LoVo (cell line): ENCODE measurements around the gene RAB40B.
A peak's percentile ranks its signal among the peaks of the same experiment; 100 is the strongest.

Experiments used
- DNase-seq: peaks from one replicate; pipeline ENCODE4 v3.0.0-alpha.2; 2016; ENCODE audit warnings: low spot score

Gene RAB40B

DNA sequence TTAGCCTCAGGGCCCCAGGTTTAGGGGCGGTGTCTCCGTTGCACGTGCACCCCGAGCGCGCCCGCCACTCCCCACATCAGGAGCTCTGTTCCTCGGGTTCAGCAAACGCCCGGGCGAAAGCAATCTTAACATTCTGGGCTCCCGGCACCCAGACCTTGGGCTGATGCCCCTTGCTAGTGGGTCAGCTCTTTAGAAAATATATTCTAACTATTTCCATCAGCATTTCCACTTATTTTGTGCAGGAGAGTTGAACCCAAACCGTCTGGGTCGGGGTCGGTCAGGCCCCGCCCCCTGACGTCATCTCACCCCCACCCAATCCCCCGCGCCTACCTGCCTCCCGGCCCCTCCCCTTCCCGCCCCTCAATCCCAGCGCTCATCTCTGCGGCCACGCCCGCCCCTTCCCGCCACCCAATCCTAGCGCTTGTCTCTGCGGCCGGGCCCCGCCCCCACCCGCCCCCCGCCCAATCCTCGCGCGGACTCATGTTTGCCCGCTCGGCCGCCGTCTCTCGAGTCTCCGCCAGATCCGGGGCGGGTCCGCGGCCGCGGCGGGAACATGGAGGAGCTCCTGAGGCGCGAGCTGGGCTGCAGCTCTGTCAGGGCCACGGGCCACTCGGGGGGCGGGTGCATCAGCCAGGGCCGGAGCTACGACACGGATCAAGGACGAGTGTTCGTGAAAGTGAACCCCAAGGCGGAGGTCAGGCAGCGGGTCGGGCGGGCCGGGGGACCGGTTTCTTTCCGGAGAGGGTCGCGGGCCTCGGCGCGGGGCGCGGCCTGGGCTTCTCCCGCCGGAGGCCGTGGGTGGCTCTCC, 17.9 kb upstream of the RAB40B start, which contains the start of gene FN3KRP:
Gene FN3KRP, plus strand, starts transcription at position 504 of the 808 bp plus-strand sequence. Its CDS starts 50 bp downstream, at position 554.
- peak; percentile 92 for DNase-seq

DNA sequence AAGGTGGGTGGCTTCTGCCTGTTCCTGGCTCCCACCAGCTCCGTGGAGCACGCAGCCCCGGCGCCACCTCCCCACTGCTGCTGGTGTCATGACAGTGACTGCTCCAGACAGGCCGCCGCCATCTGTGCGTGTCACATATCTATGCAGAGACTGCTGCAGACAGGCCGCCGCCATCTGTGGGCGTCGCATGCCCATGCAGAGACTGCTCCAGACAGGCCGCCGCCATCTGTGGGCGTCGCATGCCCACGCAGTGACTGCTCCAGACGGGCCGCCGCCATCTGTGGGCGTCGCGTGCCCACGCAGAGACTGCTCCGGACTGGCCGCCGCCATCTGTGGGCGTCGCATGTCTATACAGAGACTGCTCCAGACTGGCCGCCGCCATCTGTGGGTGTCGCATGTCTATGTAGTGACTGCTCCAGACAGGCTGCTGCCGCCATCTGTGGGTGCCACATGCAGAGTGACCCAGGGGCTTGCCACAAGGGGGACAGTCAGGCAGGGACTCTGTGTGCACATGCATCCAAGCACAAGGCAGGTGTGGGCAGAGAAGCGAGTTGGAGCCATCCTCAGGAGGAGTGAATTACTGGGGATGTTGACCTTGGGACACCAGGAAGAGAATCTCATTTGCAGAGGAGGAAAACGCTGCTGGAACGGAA, 14.7 kb upstream of the RAB40B start:
- no peak for DNase-seq

DNA sequence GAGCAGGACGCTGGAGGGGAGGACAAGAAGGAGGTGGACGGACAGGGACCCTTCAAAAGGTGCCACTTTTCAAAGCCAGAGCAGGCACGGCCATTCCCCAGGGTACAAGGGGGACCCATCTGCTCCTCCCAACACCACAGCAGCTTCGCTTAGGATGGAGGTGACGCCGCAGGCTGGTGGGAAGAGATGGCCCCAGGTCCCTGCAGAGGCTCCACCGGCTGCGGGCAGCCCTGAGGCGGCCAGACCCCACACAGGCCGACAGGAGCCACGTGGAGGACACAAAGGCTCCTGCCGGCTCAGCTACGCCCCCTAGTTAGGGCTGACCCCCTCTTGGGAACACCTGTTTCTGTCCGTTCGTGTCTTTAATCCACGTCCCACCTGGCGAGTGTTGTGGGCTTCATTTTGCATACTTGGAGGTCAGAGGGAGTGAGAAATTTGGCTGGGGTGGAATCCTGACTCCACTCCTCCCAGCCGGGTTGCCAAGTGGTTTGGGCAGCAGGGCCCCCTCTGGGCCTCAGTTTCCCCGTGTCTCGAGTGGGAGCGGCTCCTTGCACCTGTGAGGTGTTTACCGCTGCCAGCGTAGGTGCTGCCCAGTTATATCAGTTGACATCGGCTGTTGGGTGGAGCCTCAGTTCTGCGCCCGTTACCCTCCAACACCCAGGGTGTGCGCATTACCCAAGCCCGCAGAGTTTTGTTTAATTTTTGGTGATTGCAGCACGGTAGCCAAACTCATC, 12.2 kb upstream of the RAB40B start:
- no peak for DNase-seq

DNA sequence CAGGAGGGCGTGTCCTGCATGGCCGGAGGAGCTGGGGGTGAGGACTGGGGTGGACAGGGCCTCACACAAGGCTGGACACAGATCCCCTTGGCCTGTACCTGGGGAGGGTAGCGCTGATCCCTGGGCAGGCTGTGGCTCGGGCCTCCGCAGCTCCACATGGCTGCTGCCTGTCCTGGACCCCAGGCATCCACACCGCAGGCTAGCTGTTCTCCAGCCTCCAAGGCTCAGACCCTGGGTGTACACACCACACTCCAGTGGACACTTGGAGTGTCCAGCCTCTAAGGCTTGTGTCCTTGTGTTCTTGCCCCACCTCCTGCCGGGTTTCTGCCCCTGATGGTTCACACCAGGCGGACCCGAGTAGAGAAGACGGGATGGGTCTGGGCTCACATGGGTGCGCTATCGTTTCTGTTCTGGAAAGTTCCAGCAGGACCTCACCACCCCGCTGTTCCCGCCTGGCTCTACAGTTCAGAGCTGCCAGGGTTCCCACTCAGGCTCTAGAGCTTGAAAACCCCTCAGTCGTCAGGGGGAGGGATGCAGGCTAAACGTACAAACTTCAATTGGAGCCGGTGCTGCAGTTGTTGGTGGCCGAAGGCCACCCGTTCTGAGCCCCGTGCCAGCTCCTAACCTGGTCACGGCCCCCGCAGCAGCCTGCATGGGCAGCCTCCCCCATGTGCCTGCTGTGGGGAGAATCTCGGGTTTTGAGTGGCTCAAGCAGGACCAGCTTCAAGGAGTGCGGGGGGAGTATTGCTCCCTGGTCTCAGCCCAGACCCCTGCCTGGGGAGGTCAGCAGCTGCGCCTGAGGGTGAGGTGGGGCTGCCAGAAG, 11.4 kb upstream of the RAB40B start:
- no peak for DNase-seq

DNA sequence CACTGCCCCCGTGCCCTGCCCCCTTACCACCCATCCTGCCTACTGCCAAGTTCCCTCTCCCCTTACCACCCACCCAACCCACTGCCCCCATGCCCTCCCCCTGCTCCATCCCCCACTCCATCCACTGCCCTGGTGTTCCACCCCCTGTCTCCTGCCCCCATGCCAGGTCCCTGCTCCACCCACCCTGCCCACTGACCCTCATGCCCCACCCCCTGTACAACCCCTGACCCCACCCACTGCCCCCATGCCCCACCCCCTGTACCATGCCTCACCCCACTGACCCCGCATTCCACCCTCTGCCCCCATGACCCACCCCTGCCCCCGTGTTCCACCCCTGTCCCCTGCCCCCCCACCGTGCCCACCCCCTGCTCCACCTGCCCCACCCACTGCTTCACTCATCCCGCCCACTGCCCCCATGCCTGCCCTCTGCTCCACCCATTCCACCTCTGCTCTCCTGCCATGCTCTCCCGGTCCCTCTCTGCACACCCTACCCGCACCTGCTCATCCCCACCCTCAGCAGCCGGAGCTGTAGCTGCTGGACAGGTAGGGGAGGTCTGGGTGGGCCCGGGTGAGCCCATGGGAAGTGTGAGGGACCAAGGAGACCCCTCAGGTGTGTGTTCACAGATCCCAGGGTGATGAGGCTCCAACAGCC, 10.7 kb upstream of the RAB40B start:
- no peak for DNase-seq

DNA sequence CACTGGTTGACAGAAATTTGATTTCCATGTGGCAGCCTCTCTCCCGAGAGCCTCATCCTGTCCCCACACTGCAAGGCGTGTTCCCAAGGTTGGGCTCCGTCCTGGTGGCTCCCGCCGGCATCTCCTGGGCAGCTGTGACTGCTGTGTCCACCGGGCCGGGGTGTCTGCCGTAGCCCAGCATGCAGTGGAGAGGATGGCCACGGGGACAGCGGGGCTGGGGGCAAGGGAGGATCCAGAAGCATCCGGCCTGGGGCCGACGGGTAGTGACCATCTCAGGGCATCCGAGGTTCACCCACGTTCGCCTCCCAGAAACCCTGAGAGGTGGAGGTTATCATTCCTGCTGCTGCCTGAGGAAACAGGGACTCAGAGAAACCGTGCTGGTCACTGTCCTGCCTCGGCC, 7.3 kb upstream of the RAB40B start:
- no peak for DNase-seq

DNA sequence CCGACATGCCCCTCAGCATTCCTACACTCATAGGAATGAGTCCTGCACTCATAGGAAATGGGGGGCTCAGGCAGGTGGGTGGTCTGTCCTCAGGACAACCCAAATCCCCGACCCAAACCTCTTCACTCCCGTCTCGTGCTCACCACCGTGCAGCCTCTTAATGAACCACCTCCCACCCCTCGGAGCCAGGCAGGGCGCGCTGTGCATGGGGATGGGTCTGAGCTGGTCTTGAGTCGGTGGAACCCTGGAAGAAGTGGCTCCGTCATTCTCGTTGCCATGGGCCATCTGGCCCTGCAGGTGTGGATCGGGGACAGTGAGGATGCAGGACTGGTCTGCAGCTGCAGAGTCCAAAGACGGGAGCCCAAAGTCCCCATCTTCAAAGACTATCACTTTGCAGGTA, 6.4 kb upstream of the RAB40B start:
- DNase-seq: no peak

DNA sequence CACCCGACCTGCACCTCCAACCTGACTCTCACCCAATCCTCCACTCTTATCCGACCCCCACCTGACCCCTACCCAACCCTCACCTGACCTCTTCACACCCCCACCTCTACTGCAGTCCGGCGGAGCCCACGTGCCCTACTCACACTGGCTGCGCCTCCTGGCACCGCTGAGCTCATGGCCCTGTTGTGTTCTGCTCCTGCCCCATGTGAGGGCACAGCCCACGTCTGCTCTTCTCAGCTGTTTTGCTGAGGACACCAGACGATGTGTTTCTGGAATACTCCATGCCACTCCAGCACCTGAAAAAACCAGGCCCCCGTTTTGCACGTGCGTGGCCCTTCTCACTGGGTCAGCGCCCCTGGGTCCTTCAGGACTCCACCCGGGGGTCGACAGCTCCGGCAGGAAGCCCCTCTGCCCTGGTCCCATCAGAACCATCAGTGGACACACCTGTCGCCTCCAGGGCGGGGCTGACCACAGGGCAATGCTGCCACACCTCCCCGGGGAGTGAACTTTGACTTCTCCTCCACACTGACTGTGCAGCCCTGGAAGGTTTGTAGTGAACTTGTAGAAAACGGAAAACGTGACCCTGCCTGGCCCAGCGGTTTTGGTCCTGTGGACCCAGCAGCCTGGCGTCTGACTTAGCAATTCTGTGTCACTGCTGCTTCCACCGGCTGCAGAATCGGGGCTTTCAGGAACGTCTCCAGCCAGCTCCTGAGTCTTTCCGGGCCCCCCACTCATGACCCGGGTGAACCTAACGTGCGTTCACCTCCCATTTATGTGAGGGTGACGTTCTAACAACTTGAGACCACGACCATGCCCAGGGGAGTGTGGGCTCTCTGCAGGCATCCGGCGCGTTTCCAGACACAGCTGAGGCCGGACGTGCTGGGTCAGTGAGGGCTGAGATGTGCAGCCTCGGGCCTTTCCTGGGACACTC, 5.7 kb upstream of the RAB40B start:
- peak; percentile 37 for DNase-seq

DNA sequence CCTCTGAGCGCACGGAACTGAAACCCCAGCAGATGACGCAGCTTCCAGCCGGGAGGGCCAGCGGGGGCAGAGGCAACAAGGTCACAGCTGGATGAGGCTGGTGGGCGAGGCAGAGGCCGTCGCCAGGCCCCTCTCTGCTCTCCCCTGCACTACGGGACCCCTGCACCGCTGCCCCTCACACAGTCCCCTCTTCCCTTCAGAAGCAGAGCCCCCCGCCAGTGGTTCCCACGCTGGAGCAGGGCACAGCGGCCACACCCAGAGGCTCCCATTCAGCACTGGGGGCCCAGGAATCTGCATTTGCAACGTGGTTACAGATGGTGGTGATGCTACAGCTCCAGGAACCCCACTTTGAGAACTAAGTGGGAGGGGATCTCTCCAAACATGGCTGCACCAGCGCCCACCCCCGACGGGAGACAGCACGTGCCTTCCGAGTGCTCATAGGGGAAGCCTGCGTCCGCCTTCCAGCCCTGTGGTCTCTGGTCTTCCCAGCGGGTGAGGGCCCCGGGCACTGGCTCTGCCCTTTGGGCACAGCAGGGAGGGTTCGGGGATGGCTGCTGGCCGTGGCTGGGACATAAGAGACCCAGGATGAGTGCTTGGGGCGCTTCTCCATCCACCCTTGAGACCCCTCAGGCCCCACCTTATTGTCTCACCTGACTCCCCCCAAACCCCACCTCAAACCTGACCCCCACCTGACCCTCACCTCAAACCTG, 4.7 kb upstream of the RAB40B start:
- no peak for DNase-seq

DNA sequence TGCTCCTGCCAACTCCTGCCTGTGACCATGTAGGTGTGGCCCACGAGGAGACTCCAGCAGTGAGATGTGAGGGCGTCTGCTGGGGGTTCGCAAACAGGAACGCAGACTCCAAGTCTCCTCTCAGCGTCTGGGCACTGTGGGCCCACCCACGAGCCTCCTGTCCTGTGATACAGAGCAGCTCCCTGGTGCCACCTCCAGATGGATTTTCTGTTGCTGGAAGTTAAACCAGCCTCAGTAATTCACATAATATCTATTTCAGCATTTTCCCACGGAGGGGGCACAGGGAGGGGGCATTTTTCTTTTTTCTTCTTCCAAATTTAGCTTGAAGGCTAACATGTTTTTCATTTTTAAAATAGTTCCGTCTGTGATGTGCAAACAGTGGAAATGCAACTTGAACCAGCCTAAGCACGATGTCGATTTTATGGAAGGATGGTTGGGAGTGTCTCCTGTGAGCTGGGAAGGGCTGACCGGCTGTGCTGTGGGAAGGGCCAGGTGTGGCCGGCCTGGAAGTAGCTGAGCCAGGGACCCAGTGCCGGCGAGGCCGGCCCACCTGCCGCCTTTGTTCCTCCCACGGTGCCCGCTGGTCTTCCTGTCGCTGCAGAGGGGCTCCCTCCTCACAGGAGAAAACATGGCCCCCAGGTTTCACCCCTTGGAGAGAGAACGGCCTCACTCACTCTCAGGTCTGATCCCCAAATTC, 3.9 kb upstream of the RAB40B start:
- no peak for DNase-seq

DNA sequence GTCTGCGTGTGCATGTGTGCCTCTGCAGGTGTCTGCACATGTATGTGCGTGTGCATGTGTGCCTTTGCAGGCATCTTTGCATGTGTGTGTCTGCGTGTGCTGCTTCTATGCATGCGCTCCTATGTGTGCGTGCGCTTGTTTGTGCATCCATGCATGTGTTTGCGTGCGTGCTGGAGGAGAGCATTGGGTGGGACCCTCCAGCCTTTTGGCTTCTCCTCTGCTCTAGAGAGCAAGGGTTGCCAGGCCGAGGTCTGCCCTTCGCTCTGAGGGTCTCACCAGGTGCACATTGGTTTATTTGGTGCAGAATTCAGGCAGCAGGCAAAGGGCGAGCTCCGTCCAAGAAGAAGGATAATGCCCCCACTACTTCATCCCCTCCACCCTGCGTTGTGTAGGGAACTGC, 1.1 kb upstream of the RAB40B start:
- DNase-seq: no peak

DNA sequence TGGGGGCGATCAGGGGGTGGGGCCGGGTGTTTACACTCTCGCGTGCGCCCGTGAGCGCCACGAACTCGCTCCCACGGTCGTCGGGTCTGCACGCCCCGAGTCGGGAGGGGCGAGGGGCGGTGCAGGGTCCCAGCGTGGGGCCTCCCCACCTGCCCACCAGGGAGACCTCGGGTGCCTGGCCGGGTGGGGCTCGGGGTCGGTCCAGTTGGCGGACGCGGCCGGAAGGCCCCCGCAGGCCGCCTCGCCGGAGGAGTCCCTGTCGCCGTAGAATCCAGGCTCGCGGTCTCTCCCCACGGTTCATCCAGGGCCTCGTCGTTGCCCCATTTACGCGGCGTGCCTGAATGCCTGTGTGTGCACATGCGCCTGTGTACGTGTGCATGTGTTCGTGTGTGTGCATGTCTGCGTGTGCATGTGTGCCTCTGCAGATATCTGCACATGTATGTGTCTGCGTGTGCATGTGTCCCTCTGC, 510 bp upstream of the RAB40B start:
- DNase-seq: no peak

DNA sequence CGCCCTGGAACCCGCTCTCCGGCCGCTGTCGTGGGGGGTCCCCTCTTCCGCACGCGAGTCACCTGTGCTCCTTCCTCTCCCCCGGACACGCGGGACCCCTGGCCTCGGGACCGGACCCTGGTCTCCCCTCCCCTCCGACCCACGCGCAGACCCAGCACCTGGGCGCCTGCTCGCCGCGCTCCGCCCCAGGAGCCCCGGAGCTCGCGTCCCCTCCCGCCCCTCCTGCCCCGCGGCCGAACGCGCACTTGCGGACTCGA, 762 bp downstream of the RAB40B start:
- no peak for DNase-seq

DNA sequence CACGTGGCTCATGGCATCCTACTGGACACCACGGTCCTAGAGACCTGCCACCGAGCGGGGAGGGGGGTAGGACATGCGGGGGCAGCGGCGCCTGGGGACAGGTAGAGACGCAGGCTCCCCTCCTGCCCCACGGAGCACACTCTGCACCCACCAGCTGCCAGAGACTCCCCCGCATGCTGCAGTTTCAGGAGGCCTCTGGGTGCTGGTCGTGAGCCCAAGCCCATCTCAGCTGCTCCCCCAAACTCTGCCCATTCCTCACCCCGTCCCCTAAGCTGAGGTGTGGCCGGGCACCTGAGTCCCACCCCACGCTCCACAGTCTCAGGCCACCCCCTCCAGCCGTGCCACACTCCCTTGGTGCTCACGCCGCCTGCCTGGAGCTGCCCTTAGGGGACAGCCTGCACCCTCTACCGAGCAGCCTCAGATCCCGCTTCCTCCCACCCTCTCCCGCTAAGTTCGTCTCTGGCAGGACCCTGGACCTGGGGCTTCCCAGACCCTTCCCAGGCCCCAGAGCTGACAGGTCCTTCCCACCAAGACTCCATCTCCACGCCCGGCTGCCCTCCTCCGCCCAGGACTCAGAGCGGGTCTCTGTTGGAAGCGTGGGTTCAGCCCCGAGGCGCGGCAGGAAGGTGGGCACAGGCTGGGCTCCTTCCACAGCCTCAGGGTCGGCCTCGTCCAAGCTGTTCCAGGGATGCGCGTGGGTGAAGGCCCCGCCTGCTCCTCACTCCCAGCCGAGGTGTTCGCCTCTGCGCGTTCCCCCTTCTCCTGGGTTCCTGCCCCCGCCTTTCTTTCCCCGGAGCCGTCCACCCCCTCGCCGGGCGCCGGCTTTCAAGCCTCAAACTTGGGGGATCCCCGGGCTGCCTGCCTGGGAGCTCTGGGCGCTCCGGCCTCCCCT, 1.3 kb downstream of the RAB40B start:
- DNase-seq: no peak

DNA sequence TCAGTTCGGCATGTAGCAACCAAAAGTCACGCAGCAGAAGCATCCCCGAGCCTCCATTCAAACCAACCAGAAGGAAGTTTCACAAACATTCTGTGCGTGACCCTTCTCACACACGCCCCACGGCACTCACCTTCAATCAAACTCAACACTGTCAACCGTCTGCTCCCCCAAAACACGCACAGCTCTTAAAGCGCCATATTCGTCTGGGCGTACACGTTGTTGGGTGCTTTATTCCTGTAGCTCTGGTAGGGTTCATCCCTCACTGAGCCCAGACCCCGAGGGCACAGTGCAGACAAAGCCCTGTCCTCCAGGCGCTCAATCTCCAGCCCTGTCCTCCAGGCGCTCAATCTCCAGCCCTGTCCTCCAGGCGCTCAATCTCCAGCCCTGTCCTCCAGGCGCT, 2.2 kb downstream of the RAB40B start:
- DNase-seq: no peak

DNA sequence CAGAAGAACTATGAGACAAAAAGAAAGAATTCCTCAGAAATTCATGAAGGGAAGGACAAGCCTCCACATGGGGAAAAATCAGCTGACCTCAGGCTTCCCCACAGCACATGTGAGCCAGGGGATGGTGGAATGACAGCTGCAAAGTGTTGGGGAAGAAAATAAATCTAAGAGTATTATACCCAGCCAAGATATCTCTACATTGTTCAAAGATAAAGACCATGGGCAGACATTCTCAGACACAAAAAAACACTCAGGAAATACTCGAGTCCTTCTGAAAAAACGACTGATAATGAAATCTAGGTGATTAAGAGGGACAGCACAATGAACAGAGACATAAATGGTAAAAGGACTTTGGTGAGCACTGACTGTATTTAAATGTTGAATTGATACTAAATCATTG, 3.9 kb downstream of the RAB40B start:
- DNase-seq: no peak

DNA sequence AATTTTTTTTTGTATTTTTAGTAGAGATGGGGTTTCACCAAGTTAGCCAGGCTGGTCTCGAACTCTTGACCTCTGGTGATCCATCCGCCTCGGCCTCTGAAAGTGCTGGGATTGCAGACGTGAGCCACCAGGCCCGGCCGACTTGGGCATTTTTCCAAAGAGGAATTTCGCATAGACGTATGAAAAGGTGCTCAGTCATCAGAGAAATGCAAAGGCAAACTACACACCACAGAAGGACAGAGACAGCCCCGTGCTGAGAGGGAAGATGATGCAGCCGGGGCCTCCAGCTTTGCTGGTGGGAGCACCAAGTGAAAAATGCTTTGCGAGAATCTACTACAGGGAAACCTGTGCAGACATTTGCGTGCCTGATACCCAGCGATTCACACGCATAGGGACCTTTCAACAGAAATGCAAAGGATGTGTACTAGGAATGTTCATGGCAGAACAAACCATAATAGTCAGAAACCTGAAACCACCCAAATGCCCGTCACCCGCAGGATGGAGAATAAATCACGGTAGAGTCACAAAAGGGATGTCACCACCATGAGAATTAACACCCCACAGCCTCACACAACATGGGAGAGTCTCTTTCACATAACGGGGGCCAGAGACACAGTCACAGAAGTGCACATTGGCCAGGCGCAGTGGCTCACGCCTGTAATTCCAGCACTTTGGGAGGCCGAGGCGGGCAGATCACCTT, 5.2 kb downstream of the RAB40B start:
- no peak for DNase-seq

- DNase-seq: no peak
Observed at GRCh38 chr17:82692268-82692667, 6.2 kb downstream of the RAB40B start.
